Measurements from ENCODE around the gene PRKN. TPM values are rescaled to one million over a fixed set of nuclear protein-coding genes. Genes with fewer than 3 reads are reported as not detected.
"Not testable (repeated sequence)": the region's sequence is repeated elsewhere in the genome, so short reads cannot be mapped to it uniquely, and the experiment has no call there.

PRKN gene
- total RNA-seq, 1 donor from 2014 or later: 7.9 TPM

DNA sequence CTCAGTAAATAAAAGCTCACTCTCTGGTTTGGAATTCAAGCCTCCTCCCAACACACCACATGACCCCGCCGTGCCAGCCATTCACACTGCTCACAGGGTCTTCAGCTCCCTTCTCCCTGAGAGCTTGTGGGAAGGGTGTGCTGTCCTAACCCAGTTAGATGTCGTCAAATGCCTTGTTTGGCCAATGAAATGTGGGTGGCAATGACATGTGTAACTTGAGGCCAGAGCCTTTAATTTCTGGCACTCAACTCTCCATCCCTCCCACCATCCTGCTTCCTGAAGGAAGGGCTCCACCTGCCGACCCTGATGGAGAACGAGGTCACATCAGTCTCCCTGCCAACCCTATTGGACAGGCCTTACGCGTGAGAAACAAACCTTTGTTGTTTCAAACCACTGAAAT is 1229.2 kb downstream of the PRKN start:
- DNase-seq (ENCODE audit: low spot score): no peak

DNA sequence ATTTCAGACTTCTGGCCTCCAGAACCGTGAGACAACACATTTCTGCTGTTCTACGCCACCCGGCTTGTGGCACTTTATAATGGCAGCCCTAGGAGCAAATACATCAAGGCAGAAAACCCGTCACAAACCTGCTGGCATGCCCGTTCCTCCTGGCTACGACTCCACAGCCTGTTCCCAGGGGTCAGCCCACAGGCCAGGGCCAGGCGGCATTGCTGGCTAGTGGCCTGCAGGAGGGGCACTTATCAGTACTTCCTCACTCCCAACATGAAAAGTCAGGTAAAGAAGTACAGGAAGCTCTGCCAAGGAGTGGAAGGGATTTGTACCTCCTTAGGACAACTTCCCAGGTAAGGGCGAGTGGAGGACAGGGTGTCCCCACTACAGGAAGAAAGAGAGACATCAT is 1230.6 kb downstream of the PRKN start:
- DNase-seq (ENCODE audit: low spot score): no peak

DNA sequence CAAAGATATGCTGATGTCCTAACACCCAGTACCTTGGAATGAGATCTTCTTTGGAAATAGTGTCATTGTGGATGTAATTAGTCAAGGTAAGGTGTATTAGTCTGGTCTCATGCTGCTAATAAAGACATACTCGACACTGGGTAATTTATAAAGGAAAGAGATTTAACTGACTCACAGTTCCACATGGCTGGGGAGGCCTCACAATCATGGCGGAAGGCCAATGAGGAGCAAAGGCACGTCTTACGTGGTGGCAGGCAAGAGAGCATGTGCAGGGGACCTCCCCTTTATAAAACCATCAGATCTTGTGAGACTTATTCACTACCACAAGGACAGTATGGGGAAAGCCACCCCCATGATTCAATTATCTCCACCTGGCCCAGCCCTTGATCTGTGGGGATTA is 1231.3 kb downstream of the PRKN start:
- not testable (repeated sequence) for DNase-seq (ENCODE audit: low spot score)

DNA sequence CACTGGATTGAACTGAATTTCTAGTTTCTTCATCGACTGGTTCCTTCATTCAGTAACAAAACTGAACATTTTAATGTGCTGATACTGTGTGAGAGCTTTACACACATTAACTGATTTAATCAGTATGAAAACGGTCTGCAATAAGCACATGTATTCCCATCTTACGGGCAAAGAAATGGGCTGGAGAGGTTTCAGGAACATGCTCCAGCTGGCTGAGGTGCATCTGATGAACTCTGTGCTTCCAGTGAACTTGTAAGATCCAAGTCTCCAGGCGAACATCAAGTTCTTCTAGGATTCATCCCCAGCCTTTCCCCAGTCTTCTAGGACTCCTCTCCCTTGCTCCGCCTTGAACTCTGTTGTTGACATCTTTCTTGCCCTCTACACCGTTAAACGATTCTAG is 1233.0 kb downstream of the PRKN start:
- DNase-seq (ENCODE audit: low spot score): no peak

DNA sequence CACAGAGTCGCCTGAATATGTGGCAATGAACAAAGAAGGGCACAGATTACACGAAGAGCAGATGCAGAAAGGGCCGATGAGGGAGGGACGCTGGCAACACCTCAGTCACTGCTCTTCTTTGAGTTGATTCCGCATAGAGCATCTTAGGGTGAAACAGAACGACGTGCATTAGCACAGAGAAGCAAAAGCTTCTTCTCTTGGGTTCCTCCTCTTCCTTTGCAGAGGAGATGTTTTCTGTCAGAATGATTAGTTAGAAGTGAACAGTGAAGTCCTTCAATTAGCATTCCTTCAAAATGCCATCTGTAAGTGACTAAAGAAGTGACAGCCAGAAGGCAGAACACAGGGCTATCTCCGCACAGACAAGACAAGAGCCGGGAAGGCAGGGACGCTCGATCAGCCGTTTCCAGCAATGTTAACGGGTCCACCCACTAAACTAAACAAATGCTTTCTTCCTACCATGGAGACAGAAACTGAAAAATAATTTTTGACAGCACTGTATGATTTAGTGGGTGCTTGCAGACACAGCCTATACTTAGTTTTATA is 1233.9 kb downstream of the PRKN start:
- DNase-seq (ENCODE audit: low spot score): no peak

DNA sequence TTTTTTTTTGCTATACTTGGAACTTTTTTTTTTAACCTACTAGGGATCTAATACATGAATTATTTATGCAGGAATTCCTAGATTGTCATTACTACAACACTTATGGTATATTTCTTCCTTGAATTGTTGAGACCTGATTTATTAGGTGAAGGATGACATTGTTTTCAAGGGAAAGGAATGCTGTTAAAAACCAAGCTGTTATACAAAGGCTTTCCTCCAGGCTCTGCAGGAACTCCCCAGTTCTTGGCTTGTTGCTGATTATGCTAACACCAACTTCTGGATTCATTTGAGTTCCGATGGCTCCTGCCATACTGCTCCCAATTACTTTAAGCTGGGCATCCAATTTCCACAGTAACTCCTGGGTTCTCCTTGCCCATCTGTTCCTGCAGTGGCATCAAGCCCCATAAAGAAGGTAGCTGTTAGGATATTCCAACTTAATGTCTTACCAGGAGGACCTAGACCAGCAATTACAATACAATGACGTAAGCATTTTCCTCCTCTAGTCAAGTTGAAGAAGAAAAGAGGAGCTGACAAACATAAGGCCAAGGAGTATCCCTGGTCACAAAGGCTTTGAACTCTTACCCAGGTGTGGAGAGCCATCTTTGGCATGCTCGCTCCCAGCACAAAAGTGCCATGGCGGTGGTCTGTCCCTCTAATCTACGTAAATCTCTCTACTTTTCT is 1237.8 kb downstream of the PRKN start:
- peak; percentile 17 for DNase-seq (ENCODE audit: low spot score)

DNA sequence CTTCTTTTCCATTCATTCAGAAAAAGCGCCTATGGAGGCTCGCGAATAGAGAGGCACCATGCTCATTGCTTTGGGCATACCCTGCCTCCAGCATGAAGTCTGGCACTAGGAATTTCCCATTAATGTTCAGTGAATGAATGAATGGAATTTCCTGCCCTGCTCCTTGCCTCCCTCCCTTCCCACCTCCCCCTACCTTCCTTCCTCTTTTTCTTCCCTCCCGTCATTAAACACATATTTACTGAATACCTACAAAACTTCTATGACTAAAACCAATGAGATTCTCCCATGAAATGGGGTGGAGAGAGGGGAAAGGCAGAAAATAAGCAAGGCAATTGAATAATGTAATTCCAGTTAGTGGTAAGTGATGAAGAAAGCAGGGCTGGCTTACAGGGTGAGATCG is 1239.9 kb downstream of the PRKN start:
- DNase-seq (ENCODE audit: low spot score): peak; percentile 11

DNA sequence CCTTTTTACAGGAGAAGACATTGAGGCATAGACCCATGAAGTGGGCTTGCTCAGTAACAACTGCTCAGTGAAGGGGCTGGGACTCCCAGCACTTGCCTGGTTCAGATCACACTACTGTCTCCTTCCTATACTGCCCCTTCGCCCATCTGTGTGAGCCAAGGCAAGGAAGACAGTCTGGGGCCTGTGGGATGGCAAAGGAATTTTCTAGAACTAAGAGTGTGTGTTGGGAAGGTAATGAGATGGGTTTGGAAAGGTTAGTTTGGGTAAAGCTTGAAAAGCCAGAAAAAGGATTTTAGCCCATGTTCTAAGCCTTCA is 1240.4 kb downstream of the PRKN start:
- no peak for DNase-seq (ENCODE audit: low spot score)

DNA sequence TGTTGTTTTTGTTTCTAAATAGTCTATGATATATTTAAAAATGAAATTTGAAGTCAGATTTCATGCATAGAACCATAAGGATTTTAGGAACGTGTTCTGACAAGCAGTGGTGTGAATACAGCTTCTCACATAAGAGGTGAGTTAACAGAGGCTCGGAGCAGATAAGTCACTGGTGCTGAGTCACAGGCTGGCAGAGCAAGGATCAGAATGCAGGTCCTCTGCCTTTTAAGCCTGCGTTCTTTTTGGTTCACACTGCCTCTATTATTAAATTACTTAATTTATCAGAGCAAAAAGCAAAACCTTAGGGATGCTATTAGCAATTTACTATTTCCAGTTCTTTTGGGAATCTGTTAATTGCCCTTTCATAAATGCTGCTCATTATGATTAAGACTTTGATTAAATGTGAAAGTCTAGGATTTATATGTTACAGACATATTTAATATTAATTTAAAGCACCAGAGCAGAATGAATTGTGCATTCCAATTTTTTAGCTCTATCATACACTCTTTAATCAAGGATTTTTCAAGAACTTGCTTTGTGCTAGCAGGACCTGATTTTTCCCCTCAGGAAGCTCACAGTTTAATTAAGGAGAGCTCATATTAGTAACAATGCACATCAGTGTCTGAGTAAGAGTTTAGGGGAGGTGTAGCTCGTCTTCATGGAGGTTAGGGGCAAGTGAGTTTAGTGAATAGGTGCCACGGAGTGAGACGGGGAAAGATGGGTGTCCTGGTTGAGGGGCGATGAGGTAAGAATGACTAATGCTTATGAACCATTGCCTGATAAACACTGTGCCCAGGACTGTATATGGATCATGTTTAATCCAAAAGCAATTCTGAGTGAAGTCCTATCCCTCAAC is 1241.0 kb downstream of the PRKN start:
- DNase-seq (ENCODE audit: low spot score): no peak

DNA sequence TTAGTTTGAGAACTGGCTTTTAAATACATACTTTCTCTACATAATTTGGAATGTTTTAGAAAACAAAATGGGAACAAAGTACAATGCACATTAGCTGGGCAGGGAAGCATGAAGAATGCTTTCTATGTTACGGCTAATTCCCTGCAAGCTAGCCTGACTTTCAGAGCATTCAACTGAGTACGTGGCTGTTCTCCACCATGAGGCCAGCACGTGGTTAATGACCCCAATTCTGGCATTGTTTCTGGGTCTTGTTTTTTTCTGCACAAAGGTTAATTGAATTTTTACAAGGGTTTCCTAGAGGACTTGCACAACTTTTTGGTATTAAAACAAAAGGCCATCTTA is 1245.1 kb downstream of the PRKN start:
- peak; percentile 11 for DNase-seq (ENCODE audit: low spot score)

DNA sequence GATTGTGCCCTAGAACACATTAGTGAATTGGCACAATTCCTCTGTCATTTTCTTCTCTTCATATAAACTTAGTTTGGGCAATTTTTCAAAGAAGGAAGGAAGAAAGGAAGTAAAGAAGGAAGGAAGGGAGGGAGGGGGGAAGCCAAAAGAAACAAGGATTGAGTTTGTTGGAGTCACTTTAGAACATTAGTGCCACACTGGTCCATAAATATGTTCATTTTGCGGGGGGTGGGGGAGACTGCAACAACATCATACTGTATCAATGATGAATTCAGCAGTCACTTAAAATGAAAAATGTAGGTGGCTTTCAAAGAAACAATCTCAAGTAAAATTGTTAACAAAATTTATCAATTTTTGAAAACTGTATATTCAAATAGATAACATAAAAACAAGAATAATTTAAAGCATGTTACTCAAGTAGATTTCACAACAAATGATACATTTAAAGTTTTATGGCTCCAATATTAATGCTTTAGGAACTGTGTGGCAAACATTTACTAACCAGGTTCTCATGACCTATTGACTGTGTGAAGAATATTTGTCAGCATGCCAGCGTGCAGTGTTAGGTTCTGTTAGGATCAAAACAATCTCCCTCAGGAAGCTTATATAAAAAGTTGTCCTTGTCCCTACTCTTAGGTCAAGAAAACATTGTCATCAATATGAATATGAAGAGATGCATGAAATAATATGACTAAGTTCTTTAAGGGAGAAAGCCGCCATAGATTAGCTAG is 1245.6 kb downstream of the PRKN start:
- no peak for DNase-seq (ENCODE audit: low spot score)

DNA sequence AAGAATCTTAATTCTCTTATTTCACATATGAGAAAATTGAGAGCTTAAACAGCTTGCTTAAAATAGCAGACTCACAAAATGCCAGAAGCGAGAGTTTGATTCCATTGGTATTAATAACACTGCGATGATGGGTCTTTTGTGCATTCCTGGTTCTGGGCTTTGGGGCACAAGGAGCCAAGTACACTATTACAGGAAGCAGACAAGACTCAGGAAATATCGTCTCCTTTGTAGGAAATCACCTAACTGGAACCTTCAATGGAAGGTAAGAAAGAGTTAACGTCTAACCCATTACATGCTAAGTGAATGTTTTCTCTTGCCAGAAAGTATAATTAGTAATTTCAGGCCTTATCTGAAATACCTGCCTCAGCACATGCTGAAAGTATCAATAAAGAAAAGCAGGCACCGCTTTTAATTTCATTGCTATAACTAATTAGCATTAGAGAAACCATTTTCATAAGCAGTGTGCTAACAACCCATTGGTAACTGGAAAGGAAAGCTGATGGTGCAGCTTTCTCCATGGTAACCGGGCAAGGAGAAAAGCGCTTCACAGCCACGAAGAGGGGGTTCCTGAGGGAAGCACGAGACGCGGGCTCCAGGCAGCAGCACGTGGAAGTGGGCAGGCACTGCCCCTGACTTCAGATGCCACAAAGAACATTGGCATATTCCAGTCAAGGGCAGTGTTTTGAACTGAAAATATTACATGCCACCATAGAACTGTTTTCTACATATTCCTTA is 1247.0 kb downstream of the PRKN start:
- DNase-seq (ENCODE audit: low spot score): no peak

DNA sequence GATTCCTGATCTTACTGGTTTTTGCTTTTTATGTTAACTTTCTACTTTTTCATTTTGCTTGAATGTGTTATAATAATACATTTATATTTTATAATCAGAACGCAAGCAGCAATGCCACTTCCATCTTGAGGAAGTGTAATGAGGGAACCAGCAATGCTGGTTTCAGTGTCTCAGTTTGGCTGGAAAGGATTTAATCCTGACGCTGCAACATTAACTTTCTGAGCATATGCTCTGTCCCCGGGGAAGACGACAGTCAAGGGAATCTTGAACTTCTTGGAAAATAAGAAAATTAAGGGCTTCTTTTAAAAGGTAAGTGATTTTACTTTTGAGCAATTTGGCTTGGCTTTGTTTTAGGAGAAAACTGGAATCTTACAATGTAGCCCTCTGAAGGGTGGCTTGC is 1248.2 kb downstream of the PRKN start:
- DNase-seq (ENCODE audit: low spot score): no peak

DNA sequence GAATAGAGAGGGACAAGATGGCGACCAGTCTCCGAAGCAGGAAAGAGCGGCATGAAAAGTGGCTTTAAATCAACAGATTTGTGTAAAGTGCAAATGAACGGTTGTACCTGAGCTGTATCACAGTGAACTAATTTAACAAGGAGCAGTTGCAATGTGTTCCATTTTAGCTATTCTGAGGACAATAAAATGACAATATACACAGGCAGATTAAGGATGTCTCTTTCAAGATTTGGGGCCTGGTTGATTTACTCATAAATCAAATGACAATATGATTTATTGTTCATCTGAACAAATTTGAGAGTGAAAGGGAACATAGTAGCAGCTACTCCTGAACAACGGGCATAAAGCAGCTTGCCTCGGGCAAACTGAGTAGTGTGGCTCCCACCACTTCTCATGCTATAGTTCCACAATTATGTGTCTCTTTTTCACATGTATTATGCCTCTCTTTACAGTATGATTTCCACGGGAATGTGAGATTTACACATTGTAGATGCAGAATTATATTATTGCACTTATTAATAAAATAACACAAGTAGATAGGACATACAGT is 1249.6 kb downstream of the PRKN start:
- DNase-seq (ENCODE audit: low spot score): no peak

DNA sequence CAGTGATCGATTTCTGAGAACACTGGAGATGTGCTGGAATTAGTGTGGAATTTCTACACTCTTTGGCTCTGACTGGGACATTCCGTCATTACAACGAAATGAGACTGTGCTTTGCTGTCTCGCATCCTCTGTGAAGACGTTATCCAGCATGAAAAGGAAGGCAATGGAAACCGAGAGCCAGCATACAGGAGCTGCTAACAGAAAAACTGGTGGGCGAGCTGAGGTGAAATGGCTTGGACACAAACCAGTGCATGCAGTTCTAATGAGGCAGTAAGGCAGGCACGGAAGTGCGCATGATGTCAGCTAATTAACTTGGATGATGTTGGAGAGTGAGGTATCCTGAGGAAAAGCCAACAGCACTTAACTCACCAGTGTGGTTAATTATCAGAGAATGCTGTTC is 1250.9 kb downstream of the PRKN start:
- DNase-seq (ENCODE audit: low spot score): no peak

DNA sequence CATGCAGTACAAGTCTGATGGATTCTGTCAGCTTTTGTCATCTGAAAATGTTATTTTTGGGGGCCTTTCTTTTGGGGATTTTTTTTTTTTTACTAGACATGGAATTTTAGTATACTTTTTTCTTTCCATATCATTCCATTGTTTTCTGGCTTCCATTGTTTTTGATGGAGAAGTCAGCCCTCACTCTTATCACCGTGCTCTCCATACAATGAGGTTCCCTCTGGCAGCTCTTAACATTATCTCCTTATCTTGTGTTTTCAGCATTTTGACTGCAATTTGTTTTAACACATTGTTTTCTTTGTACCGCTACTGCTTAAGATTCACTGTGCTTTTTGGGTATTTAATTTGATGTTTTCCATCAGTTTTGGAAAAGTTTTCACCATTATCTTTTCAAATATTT is 1262.2 kb downstream of the PRKN start:
- DNase-seq (ENCODE audit: low spot score): no peak

DNA sequence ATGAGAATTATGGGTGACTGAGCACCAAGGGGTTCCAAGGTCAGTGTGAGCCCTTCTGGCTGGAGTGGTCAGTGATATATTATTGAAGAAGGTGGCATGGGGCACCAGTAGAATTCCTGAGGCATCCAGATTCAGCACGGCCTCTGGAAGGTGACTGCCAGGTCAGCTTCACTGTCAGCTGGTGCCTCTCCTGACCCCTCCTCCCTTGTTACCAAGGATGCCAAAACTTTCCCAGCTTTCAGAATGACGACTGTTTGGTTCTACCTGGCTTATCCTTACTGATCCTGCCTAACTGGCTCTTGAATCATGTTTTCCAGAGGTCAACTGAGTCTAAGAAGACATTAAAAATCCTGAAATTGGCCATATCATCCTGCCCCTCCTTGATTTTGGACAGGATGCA is 1264.5 kb downstream of the PRKN start:
- DNase-seq (ENCODE audit: low spot score): no peak

DNA sequence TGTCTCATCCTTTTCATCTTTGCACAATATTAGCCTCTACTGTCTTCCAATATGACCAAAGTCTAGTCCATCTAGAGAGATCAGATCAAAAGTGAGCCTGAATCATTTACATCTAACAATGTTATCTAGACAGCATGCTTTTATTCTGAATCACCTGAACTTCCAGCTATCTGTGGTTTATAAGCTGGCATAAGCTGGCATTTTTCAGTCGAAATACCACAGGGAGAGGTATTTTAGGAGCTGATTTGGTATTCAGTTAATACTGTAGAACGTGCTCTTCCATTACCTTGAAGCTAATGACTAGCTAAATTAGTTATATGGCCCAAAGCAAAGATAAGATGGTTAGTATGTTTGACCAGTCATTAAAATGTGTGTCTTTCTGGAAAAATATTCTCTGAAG is 1265.4 kb downstream of the PRKN start:
- DNase-seq (ENCODE audit: low spot score): no peak

DNA sequence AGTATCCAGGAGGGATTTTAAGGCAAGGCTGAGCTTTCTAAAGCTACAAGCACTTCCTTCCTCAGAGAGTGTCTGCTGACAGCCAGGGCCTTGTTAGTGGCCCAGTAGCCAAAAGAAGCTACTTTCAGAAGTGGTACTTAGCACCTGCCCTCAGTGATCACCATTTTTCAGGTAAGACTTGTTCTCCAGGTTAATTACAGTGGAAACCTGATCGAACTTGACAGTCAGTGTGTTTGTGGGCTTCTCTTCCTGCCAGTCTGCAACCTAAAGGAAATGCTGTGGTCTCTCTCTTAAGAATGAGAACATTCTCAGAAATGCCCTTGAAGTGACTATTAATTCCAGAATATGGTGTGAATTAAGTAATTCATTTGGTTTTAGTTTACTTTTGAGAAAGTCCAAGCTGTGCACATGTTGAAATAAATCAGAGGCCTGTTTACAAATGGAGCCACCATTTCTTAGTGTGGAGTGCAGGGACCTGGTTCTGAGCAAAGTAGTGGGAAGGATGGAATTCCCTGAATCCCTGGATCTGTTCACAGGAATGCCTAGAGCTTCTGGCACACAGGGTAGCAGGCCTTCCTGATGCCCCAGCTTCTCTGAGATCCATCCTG is 1268.5 kb downstream of the PRKN start:
- DNase-seq (ENCODE audit: low spot score): no peak

DNA sequence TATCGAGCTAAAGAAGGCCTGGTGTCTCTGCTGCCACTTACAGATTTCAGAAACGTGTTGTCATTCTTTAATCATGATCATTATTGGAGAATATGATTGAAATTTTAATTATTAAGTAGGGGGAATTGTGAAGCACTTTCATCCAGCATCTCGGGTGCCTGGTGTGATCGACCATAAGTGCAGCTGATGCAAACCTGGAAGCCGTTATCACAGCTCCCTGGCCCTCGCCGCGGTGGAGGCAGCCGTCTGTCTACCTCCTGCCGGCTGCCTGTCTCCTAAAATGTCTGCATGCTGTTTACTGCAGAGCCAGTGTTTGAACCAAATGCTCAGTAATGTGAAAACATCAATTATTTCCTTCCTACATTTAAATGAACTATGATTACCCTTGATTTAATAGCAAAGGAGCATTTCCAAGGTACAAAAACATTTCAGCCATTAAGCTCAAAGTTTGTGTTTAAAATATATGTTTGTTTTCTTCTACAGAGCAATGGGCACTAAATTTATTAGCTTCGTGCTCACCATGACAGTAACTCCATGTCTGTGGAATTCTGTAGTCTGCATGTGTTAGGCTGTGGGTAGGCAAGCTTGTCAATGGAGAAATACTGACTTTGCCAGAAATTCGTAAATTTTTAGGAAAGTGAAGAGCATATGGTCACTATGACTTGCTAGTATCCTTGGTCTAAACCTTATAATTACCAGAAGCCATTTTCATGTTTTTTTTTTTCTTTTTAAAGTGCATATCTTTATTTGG is 1269.2 kb downstream of the PRKN start:
- DNase-seq (ENCODE audit: low spot score): peak; percentile 12
